Trophoblast cell (in vitro differentiated cells and primary cell): Measurements from ENCODE around the gene HTR1B.

ENCODE experiments used
- DNase-seq, 2 donors: peaks; one replicate each; pipeline ENCODE4 v3.0.0-alpha.2; 2016
- H2AFZ ChIP-seq: 2 replicates; pipeline ENCODE4 v1.6.1; 2013; ENCODE audit warnings: low read length, moderate library complexity, mild to moderate bottlenecking; ENCODE audit not compliant: insufficient read depth, poor library complexity
- H2AK5ac ChIP-seq: 2 replicates; pipeline ENCODE4 v1.6.1; 2013; ENCODE audit warnings: mild to moderate bottlenecking, low read length
- H2BK120ac ChIP-seq: 2 replicates; pipeline ENCODE4 v1.6.1; 2013; ENCODE audit warnings: low read length, mild to moderate bottlenecking, moderate library complexity; ENCODE audit not compliant: insufficient read depth, poor library complexity
- H2BK12ac ChIP-seq: 2 replicates; pipeline ENCODE4 v1.6.1; 2013; ENCODE audit warnings: mild to moderate bottlenecking, low read length, moderate library complexity
- H2BK5ac ChIP-seq: 2 replicates; pipeline ENCODE4 v1.6.1; 2013; ENCODE audit warnings: low read length, low read depth, moderate library complexity, mild to moderate bottlenecking; ENCODE audit not compliant: poor library complexity
- H3K14ac ChIP-seq: 2 replicates; pipeline ENCODE4 v1.6.1; 2013; ENCODE audit warnings: mild to moderate bottlenecking, low read length
- H3K18ac ChIP-seq: 2 replicates; pipeline ENCODE4 v1.6.1; 2013; ENCODE audit warnings: mild to moderate bottlenecking, low read length
- H3K23ac ChIP-seq: 2 replicates; pipeline ENCODE4 v1.6.1; 2013; ENCODE audit warnings: low read length
- H3K27ac ChIP-seq: 2 replicates; pipeline ENCODE4 v1.5.1; 2013; ENCODE audit warnings: low read depth, mild to moderate bottlenecking, inconsistent platforms, low read length, moderate library complexity
- H3K27me3 ChIP-seq: 2 replicates; pipeline ENCODE4 v1.6.1; 2013; ENCODE audit warnings: inconsistent platforms, mild to moderate bottlenecking, low read length, moderate library complexity; ENCODE audit not compliant: insufficient read depth
- H3K36me3 ChIP-seq, 2 experiments: 1 replicate in 1 of 2; 2 replicates in 1 of 2; pipeline ENCODE4 v1.6.1; 2013; ENCODE audit warnings: low read length in 2 of 2, mild to moderate bottlenecking in 2 of 2, moderate library complexity in 1 of 2; ENCODE audit not compliant: insufficient read depth in 2 of 2, control insufficient read depth in 1 of 2
- H3K4ac ChIP-seq: 2 replicates; pipeline ENCODE4 v1.6.1; 2013; ENCODE audit warnings: low read depth, mild to moderate bottlenecking, low read length, moderate library complexity
- H3K4me1 ChIP-seq, 2 experiments: 1 replicate in 1 of 2; 2 replicates in 1 of 2; pipeline ENCODE4 v1.6.1; 2013; ENCODE audit warnings: low read length in 2 of 2, mild to moderate bottlenecking in 2 of 2, moderate library complexity in 1 of 2; ENCODE audit not compliant: insufficient read depth in 2 of 2, control insufficient read depth in 1 of 2
- H3K4me2 ChIP-seq: 2 replicates; pipeline ENCODE4 v1.6.1; 2013; ENCODE audit warnings: inconsistent platforms, mild to moderate bottlenecking, low read length, moderate library complexity
- H3K4me3 ChIP-seq: 2 replicates; pipeline ENCODE4 v1.5.1; 2013; ENCODE audit warnings: mild to moderate bottlenecking, low read depth, low read length, inconsistent platforms
- H3K79me1 ChIP-seq: one replicate; pipeline ENCODE4 v1.6.1; 2013; ENCODE audit warnings: low read length
- H3K79me2 ChIP-seq: 2 replicates; pipeline ENCODE4 v1.6.1; 2013; ENCODE audit warnings: low read length, mild to moderate bottlenecking; ENCODE audit not compliant: control insufficient read depth, insufficient read depth, poor library complexity
- H3K9ac ChIP-seq: 2 replicates; pipeline ENCODE4 v1.6.1; 2013; ENCODE audit warnings: mild to moderate bottlenecking, low read length
- H3K9me3 ChIP-seq: 2 replicates; pipeline ENCODE4 v1.6.1; 2013; ENCODE audit warnings: low read depth, mild to moderate bottlenecking, control low read depth, inconsistent platforms, low read length; ENCODE audit not compliant: insufficient read depth
- H4K12ac ChIP-seq: 2 replicates; pipeline ENCODE4 v1.6.1; 2013; ENCODE audit warnings: low read depth, mild to moderate bottlenecking, low read length, moderate library complexity
- H4K8ac ChIP-seq: 2 replicates; pipeline ENCODE4 v1.6.1; 2013; ENCODE audit warnings: low read depth, mild to moderate bottlenecking, low read length, moderate library complexity
- H4K91ac ChIP-seq: one replicate; pipeline ENCODE4 v1.6.1; 2013; ENCODE audit warnings: low read depth, mild to moderate bottlenecking, low read length, moderate library complexity
- whole genome bisulfite sequencing: extraction: QIAGEN DNeasy Blood & Tissue Kit; methylation state at CpG from one replicate; pipeline ENCODE4 v1.1.7; 2013; ENCODE audit warnings: missing lambda C conversion rate; ENCODE audit not compliant: insufficient read length, insufficient coverage; ENCODE audit errors: extremely low coverage; 5-methylcytosine and 5-hydroxymethylcytosine counted together

The HTR1B gene

GRCh38 chr6:77440206-77440976 lies 22.9 kb downstream of the HTR1B start:
- no CpG with 5 or more reads among the region's 3 CpGs for WGBS

GRCh38 chr6:77433888-77434287 lies 29.4 kb downstream of the HTR1B start:
- no peak overlapping the region for H2BK12ac ChIP-seq
- H3K79me1 ChIP-seq: no peaks in the 10 kb centered on the region
- no peaks in the 10 kb centered on the region for H3K4me1 ChIP-seq
- no peaks in the 10 kb centered on the region for H3K27me3 ChIP-seq
- no peak overlapping the region for H4K91ac ChIP-seq
- H3K4ac ChIP-seq: no peak overlapping the region
- WGBS: no CpG with 5 or more reads among the region's 4 CpGs
- H3K79me2 ChIP-seq: no peaks in the 10 kb centered on the region
- no peaks in the 10 kb centered on the region for H3K9me3 ChIP-seq
- DNase-seq: no peak
- H3K18ac ChIP-seq: no peak overlapping the region
- no peaks in the 10 kb centered on the region for H3K36me3 ChIP-seq
- no peak overlapping the region for H3K9ac ChIP-seq
- H3K4me3 ChIP-seq: no peak overlapping the region
- no peak overlapping the region for H2AFZ ChIP-seq
- no peak overlapping the region for H3K23ac ChIP-seq
- no peak overlapping the region for H3K4me2 ChIP-seq
- no peak overlapping the region for H2BK120ac ChIP-seq
- H4K8ac ChIP-seq: no peak overlapping the region
- no peak overlapping the region for H2BK5ac ChIP-seq
- no peak overlapping the region for H2AK5ac ChIP-seq
- H3K14ac ChIP-seq: no peak overlapping the region
- H3K27ac ChIP-seq: no peak overlapping the region
- H4K12ac ChIP-seq: no peak overlapping the region

More at GRCh38 chr6:77440206-77440976, 22.9 kb downstream of the HTR1B start:
- no peak overlapping the region for H3K27ac ChIP-seq
- DNase-seq: no peak
- H2BK12ac ChIP-seq: no peak overlapping the region
- H3K4ac ChIP-seq: no peak overlapping the region
- no peaks in the 10 kb centered on the region for H3K79me2 ChIP-seq
- no peak overlapping the region for H2AFZ ChIP-seq
- no peaks in the 10 kb centered on the region for H3K36me3 ChIP-seq
- no peaks in the 10 kb centered on the region for H3K27me3 ChIP-seq
- no peak overlapping the region for H2BK5ac ChIP-seq
- no peak overlapping the region for H4K12ac ChIP-seq
- no peak overlapping the region for H3K9ac ChIP-seq
- H3K4me2 ChIP-seq: no peak overlapping the region
- no peak overlapping the region for H4K8ac ChIP-seq
- H2AK5ac ChIP-seq: no peak overlapping the region
- H2BK120ac ChIP-seq: no peak overlapping the region
- H3K9me3 ChIP-seq: no peaks in the 10 kb centered on the region
- H3K4me3 ChIP-seq: no peak overlapping the region
- H3K4me1 ChIP-seq: no peaks in the 10 kb centered on the region
- H3K79me1 ChIP-seq: no peaks in the 10 kb centered on the region
- no peak overlapping the region for H3K14ac ChIP-seq
- no peak overlapping the region for H3K18ac ChIP-seq
- H3K23ac ChIP-seq: no peak overlapping the region
- H4K91ac ChIP-seq: no peak overlapping the region

- Histone ChIP-seq H4K12ac (no peak overlapping the region), H3K9ac (no peak overlapping the region), H3K27ac (no peak overlapping the region), H4K8ac (no peak overlapping the region), H3K14ac (no peak overlapping the region), H3K23ac (no peak overlapping the region), H3K4me2 (no peak overlapping the region), H3K18ac (no peak overlapping the region), H2AFZ (no peak overlapping the region), H3K27me3 (no peaks in the 10 kb centered on the region), H4K91ac (no peak overlapping the region), H3K79me2 (no peaks in the 10 kb centered on the region), H3K4me3 (no peak overlapping the region), H2BK12ac (no peak overlapping the region), H2AK5ac (no peak overlapping the region), H2BK5ac (no peak overlapping the region), H2BK120ac (no peak overlapping the region), H3K9me3 (no peaks in the 10 kb centered on the region), H3K4ac (no peak overlapping the region), H3K79me1 (no peaks in the 10 kb centered on the region), H3K4me1 (no peaks in the 10 kb centered on the region), H3K36me3 (no peaks in the 10 kb centered on the region)
- no peak for DNase-seq
- WGBS: 100% methylated on average over 1 of the region's 3 CpGs
Observed at GRCh38 chr6:77430504-77430903, 32.8 kb downstream of the HTR1B start.

- Histone ChIP-seq H3K27ac (no peak overlapping the region), H3K4me3 (no peak overlapping the region), H2BK12ac (no peak overlapping the region), H3K18ac (no peak overlapping the region), H2AK5ac (no peak overlapping the region), H3K23ac (no peak overlapping the region), H3K36me3 (no peaks in the 10 kb centered on the region), H2BK120ac (no peak overlapping the region), H2BK5ac (no peak overlapping the region), H3K14ac (no peak overlapping the region), H3K9ac (no peak overlapping the region), H3K4me1 (no peaks in the 10 kb centered on the region), H3K79me2 (no peaks in the 10 kb centered on the region), H2AFZ (no peak overlapping the region), H4K8ac (no peak overlapping the region), H3K27me3 (no peaks in the 10 kb centered on the region), H3K9me3 (no peaks in the 10 kb centered on the region), H3K4ac (no peak overlapping the region), H4K12ac (no peak overlapping the region), H4K91ac (no peak overlapping the region), H3K4me2 (no peak overlapping the region), H3K79me1 (no peaks in the 10 kb centered on the region)
- DNase-seq: no peak
Observed at GRCh38 chr6:77425671-77426070, 37.6 kb downstream of the HTR1B start.
